ENCODE data around the gene DET1.
"Not testable (repeated sequence)": the region's sequence is repeated elsewhere in the genome, so short reads cannot be mapped to it uniquely, and the experiment has no call there.

The DET1 gene

GRCh38 chr15:88490036-88490435 is 56.4 kb downstream of the DET1 start:
- no peak for DNase-seq

- DNase-seq, result no peak
Observed at GRCh38 chr15:88489321-88489720, 57.2 kb downstream of the DET1 start.

DNA sequence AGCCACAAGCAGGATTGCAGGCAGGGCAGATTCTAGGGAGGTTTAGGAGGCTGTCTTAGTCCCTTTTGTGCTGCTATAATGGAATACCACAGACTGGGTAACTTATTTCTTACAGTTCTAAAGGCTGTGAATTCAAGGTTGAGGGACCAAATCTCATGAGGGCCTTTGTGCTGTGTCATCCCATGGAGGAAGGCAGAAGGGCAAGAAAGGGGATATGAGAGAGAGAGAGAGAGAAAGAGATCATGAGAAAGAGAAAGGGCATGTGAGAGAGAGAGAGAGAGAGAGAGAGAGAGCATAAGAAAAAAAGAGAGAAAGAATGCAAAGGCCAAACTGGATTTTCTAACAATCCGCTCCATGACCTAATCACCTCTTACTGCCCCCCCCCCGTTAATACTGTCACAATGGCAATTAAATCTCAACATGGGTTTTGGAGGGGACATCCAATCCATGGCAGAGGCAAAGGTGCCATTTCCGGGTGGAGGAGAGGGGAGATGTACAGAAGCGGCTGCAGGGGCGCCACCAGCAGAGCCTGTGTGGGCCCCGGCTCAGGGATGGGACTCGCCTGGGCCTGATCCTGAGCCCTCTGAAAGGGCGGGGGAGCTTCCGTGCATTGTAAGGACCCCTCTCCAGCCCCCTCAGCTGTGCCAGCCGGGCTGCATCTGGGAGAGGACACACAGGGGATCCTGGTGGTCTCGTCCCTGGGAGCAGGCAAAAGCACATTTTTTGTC is 58.5 kb downstream of the DET1 start:
- no peak for DNase-seq

DNA sequence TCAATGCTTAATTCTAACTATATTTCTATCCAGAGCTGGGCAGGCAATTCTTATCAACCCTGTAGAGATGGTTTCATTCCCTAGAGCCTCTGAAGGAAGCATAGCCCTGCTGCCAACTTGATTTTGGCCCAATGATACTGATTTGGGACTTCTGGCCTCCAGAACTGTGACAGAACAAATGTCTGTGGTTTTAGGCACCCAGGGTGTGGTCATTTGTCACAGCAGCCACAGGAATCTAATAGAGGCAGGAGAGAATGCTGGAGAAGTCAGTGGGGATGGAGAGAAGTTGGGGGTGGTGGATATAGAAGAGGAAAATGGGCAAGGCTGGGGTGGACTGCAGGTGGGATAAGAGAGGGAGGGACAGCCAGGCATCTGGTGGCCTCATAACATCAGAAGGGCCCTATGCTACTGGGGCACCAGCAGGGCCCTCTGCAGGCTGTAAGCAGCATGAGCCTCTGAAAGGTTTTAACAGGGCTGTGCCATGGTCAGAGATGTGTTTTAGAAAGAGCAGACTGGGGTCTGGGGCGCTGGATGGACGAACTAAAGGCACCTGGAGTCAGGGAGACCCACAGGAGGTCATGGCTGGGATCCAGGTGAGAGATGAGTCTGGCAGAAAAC is 59.2 kb downstream of the DET1 start:
- DNase-seq, result no peak

- DNase-seq, result no peak
Observed at GRCh38 chr15:88484682-88485331, 61.7 kb downstream of the DET1 start.

DNA sequence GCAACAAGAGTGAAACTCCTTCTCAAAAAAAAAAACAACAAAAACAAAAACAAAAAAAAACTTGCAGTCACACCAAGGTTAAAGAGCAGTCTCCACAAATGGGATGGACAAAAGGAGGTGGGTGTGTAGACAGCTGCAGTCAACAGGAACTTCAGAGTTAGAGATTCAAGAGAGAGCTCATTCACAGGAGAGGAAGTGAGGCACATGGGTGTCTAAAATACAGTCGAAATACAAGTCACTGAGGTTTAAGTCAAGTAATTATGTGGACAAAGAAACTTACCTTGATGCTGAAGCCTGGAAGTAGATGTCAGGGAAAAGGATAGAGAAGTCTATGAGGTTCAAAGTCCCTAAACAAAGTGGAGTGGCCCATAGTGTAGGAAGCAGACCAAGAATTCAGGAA is 64.2 kb downstream of the DET1 start:
- no peak for DNase-seq

- no peak for DNase-seq
Observed at GRCh38 chr15:88480981-88481380, 65.5 kb downstream of the DET1 start.

DNA sequence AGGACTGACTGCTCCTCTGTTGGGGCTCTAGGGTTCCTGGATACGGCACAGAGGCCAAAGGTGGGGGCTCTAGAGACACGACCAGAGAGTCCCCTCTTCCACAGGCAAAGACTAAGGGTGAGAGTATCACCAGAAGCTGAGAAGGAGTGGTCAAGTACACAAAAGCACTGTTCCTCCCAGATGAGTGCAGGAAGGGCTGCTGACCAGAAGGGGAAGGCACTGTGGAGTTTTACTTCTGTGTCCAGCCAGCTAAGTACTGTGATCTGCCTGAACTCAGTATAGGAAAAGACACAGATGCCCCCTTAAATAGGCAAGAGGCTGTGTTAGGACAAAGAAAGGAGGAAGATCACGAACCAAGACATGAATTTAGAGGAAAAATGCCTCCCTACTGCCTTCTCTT is 67.3 kb downstream of the DET1 start:
- no peak for DNase-seq

DNA sequence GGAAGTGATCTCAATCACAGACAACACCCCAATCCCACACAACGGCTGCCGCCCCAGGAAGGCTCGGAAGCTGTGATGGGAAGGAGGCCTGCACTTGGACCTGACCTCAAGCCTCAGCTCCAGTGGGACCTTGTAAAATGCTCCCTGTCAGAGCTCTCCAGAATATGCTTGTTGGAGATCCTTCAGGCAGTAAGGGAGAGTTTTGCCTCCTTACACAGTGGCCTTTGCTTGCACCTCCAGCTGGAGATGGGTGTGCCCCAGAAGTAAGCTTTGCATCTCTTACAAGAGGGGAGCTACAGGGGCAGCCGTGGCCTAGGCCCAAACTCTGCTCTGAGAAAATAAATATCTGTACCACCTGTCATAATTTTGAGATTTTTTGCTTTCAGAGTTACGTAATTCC is 68.6 kb downstream of the DET1 start:
- DNase-seq, result no peak

DNA sequence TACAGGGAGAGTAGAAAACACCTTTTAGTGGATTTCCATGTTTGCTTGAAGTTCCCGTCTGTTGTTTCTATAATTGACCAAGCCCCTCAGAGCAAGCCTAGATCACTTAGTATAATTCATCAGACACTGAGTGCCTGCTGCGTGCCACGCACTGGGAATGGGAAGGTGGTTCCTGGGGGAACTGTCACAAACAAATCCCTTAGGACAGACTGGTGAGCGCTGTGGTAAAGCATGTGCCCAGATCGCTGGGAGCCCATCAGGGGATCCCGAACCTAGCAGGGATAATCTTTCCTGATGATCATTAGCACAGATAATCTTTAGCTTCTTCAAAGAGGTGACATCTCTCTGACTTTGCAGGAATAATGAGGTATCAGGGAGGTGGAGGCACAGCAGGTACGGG is 69.4 kb downstream of the DET1 start:
- no peak for DNase-seq

- DNase-seq, result no peak
Observed at GRCh38 chr15:88476635-88477060, 69.8 kb downstream of the DET1 start.

GRCh38 chr15:88473661-88474293 is 72.7 kb downstream of the DET1 start:
- DNase-seq, result not testable (repeated sequence)

GRCh38 chr15:88472225-88472624 is 74.3 kb downstream of the DET1 start:
- DNase-seq, result no peak

- no peak for DNase-seq
Observed at GRCh38 chr15:88470625-88471372, 75.7 kb downstream of the DET1 start.

DNA sequence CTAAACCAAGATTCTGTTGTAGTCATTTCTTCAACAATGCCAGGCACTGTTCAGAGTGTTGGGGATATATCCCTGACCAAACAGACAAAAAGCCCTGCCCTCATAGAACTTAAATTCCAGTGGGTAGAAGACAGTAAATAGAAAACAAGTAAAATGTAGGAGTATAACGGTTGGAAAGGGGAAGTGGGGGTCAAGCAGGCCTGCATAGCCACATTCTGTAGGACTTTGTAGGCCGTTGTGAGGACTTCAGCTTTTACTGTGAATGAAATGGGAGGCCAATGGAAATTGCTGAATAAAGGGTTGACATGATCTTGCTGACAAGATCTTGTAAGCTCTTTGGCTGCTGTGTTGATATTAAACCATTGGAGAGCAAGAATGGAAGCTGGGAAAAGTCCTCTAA is 77.2 kb downstream of the DET1 start:
- DNase-seq, result no peak

DNA sequence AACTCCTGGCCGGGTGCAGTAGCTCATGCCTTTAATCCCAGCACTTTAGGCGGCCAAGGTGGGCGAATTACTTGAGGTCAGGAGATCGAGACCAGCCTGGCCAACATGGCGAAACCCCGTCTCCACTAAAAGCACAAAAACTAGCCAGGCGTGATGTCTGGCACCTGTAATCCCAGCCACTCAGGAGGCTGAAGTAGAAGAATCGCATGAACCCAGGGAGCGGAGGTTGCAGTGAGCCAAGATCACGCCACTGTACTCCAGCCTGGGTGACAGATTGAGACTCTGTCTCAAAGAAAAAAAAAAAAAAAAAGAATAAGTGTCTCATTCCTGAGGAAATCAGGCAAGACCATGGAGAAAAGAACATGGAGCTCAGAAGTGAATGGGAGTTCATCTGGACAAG is 77.8 kb downstream of the DET1 start:
- DNase-seq, result not testable (repeated sequence)

DNA sequence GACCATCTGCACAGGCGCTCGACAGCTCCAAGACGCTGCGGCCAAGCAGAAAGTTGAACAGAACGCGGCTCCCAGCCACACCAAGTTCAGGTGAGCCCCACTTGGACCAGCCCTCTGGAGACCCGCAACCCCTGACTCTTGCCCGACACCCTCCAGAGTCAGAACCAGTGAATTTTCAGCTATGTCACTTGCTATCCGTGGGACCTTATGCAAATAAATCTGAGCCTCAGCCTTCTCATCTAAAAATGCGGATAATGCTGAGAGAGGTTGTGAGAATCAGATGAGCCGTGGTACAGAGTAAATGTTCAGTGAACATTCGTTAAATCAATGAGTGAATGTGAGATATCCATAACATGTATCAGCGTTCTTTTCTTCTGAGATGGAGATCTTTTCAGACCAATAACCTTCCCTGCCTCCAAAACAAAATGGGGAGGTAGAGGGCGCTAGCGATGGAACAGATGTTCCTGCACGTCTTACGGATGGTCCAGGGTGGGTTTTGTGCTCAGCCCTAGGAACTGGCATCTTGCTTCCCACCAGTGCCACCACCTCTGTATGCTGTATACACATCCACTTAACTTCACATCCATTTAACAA is 78.4 kb downstream of the DET1 start:
- DNase-seq, result no peak

GRCh38 chr15:88467073-88467934 is 79.2 kb downstream of the DET1 start, which contains the start of the genes MRPL46 and MRPS11:
TSS of gene MRPL46 (minus strand) at chr15:88467388. CDS start at chr15:88467377, 11 bp downstream.
TSS of gene MRPS11 (plus strand) at chr15:88467708. CDS start at chr15:88467718, 10 bp downstream.
- peak; percentile 88 for DNase-seq

GRCh38 chr15:88465633-88466224 is 80.8 kb downstream of the DET1 start:
- peak; percentile 52 for DNase-seq

- DNase-seq, result no peak
Observed at GRCh38 chr15:88463870-88464532, 82.5 kb downstream of the DET1 start.

Measured in stimulated activated CD4-positive, alpha-beta T cell treated with anti-CD3 and anti-CD28 coated beads, Interleukin-1b, Interleukin-23, amount 100 ng/mL, for 48 hours (primary cell).